HCT116 (cell line): ENCODE results near the gene HECW1. TPM values are rescaled to one million over a fixed set of nuclear protein-coding genes. Genes with fewer than 3 reads are reported as not detected.

Source experiments
- ATAC-seq: fragments of 200-7000 bp; cut with Tn5 transposase; 2 replicates; pipeline ENCODE4 v1.9.1; 2020; ENCODE audit warnings: mild to moderate bottlenecking, moderate library complexity
- BruUV-seq: library from RNA; stranded (reverse); fragments of 400-500 nt; replicated peaks from 2 replicates; lab custom pipeline; 2021; lab: Mats Ljungman, UMichigan
- CTCF ChIA-PET: fragments of 300-600 bp; sonication (Branson Sonifier 250); formaldehyde crosslinking; loops from one replicate; lab custom pipeline; 2021; ENCODE audit warnings: antibody characterized with exemption; lab: Charles Lee
- POLR2A ChIA-PET: fragments of 300-600, 350-600 bp; sonication (Branson Sonifier 250); formaldehyde crosslinking; loops from one replicate; lab custom pipeline; 2021; ENCODE audit warnings: antibody characterized with exemption; lab: Charles Lee
- RAD21 ChIA-PET, 2 experiments: fragments of 300-600 bp; sonication (Branson Sonifier 250); formaldehyde crosslinking; loops; one replicate each; lab custom pipeline; 2023; ENCODE audit warnings: low total read pairs in 2 of 2; ENCODE audit not compliant: uncharacterized antibody in 2 of 2, unreplicated experiment in 2 of 2, low non-redundant PET in 1 of 2; lab: Charles Lee
- DNase-seq: peaks from one replicate; pipeline ENCODE4 v3.0.0-alpha.2; 2010; ENCODE audit warnings: low read depth, low spot score
- H2AFZ ChIP-seq: fragments of 200-600 bp; shearing (Covaris generic), sonication (generic); 2 replicates; pipeline ENCODE4 v1.6.1; 2017; ENCODE audit warnings: low read depth, mixed run types, mixed read lengths, antibody characterized with exemption, low read length; ENCODE audit not compliant: poor library complexity, severe bottlenecking
- H3K27ac ChIP-seq: 2 replicates; pipeline ENCODE4 v1.5.1; 2012; ENCODE audit warnings: low read depth, low read length
- H3K27me3 ChIP-seq: fragments of 200-600 bp; sonication (generic); 2 replicates; pipeline ENCODE4 v1.6.1; 2016; ENCODE audit warnings: mixed run types, low read length, mixed read lengths; ENCODE audit not compliant: insufficient read depth
- H3K36me3 ChIP-seq, 2 experiments: fragments of 200-500 bp in 1 of 2; fragments of 200-600 bp in 1 of 2; sonication (Bioruptor generic) in 1 of 2; sonication (generic) in 1 of 2; 2 replicates each; pipeline versions ENCODE4 v1.5.1 to v1.6.1; 2014 to 2016; ENCODE audit warnings: low read length in 2 of 2, inconsistent platforms in 1 of 2, mixed read lengths in 1 of 2, mixed run types in 1 of 2; ENCODE audit not compliant: insufficient read depth in 2 of 2, control insufficient read depth in 1 of 2
- H3K4me1 ChIP-seq, 2 experiments: fragments of 200-600 bp in 1 of 2; sonication (generic) in 1 of 2; 2 replicates each; pipeline versions ENCODE4 v1.5.1 to v1.6.1; 2012 to 2017; ENCODE audit warnings: low read length in 2 of 2, inconsistent platforms in 1 of 2, mild to moderate bottlenecking in 1 of 2, mixed read lengths in 1 of 2, mixed run types in 1 of 2, moderate library complexity in 1 of 2; ENCODE audit not compliant: insufficient read depth in 2 of 2, control insufficient read depth in 1 of 2
- H3K4me2 ChIP-seq: fragments of 200-600 bp; sonication (generic); 2 replicates; pipeline ENCODE4 v1.6.1; 2017; ENCODE audit warnings: mixed run types, low read length, mixed read lengths
- H3K4me3 ChIP-seq, 2 experiments: fragments of 200-600 bp in 1 of 2; sonication (generic) in 1 of 2; replicated peaks in 1 of 2; 2 replicates each; pipeline ENCODE4 v1.5.1; 2011 to 2016; ENCODE audit warnings: low read length in 2 of 2, control low read depth in 1 of 2, low read depth in 1 of 2, mild to moderate bottlenecking in 1 of 2, mixed read lengths in 1 of 2, mixed run types in 1 of 2
- H3K79me2 ChIP-seq: fragments of 200-600 bp; sonication (generic); 2 replicates; pipeline ENCODE4 v1.6.1; 2017; ENCODE audit warnings: mild to moderate bottlenecking, mixed run types, low read length, moderate library complexity, mixed read lengths; ENCODE audit not compliant: insufficient read depth
- H3K9ac ChIP-seq: fragments of 200-600 bp; sonication (generic); 2 replicates; pipeline ENCODE4 v1.6.1; 2016; ENCODE audit warnings: low read length, mixed read lengths
- H3K9me2 ChIP-seq: fragments of 200-600 bp; sonication (generic), shearing (Covaris generic); 2 replicates; pipeline ENCODE4 v1.6.1; 2017; ENCODE audit warnings: mixed run types, mild to moderate bottlenecking, moderate library complexity; ENCODE audit not compliant: insufficient read depth
- H3K9me3 ChIP-seq, 2 experiments: fragments of 200-500 bp in 1 of 2; fragments of 200-600 bp in 1 of 2; sonication (Bioruptor generic) in 1 of 2; sonication (generic) in 1 of 2; 2 replicates each; pipeline ENCODE4 v1.6.1; 2014 to 2017; ENCODE audit warnings: low read length in 2 of 2, mixed read lengths in 2 of 2, inconsistent platforms in 1 of 2, low read depth in 1 of 2, mild to moderate bottlenecking in 1 of 2, mixed run types in 1 of 2, moderate library complexity in 1 of 2; ENCODE audit not compliant: control insufficient read depth in 1 of 2, insufficient read depth in 1 of 2
- H4K20me1 ChIP-seq: fragments of 200-600 bp; sonication (generic), shearing (Covaris generic); 2 replicates; pipeline ENCODE4 v1.6.1; 2017; ENCODE audit warnings: mixed run types, mild to moderate bottlenecking, moderate library complexity; ENCODE audit not compliant: insufficient read depth
- FOSL1 ChIP-seq: IDR thresholded peaks from 2 replicates; pipeline ENCODE4 v1.6.1; 2012; ENCODE audit warnings: low read depth
- JUND ChIP-seq: IDR thresholded peaks from 2 replicates; pipeline ENCODE4 v1.6.1; 2012
- RAD21 ChIP-seq: IDR thresholded peaks from 2 replicates; pipeline ENCODE4 v1.6.1; 2012; ENCODE audit warnings: low read depth, mild to moderate bottlenecking
- SRF ChIP-seq: IDR thresholded peaks from 2 replicates; pipeline ENCODE4 v1.6.1; 2012; ENCODE audit warnings: low read depth
- TCF7L2 ChIP-seq: IDR thresholded peaks from 2 replicates; pipeline ENCODE4 v1.7.0; 2011; ENCODE audit warnings: borderline replicate concordance, inconsistent platforms; ENCODE audit not compliant: insufficient read depth, insufficient read length; ENCODE audit errors: extremely low read depth
- intact Hi-C: fragments of 100-400 bp; cut with micrococcal nuclease; formaldehyde crosslinking; loops from 2 replicates; pipeline ENCODE4 v1.10.0; 2022
- total RNA-seq: library from RNA; stranded (reverse); gene quantifications from one replicate; pipeline ENCODE4 v1.2.1, GENCODE V29; 2021; ENCODE audit not compliant: unreplicated experiment
- TF ChIP-seq, protein P1 (sequence below): IDR thresholded peaks from 2 replicates; pipeline ENCODE4 v1.6.1; 2012
- TF ChIP-seq, protein P2 (sequence below): IDR thresholded peaks from 2 replicates; pipeline ENCODE4 v1.6.1; 2012; ENCODE audit warnings: low read depth
- TF ChIP-seq, protein P3 (sequence below): IDR thresholded peaks from 2 replicates; pipeline ENCODE4 v1.6.1; 2012
- TF ChIP-seq, protein P4 (sequence below), 3 experiments: fragments of 200-600 bp in 1 of 3; sonication (generic) in 1 of 3; IDR thresholded peaks in 2 of 3; conservative IDR thresholded peaks in 1 of 3; 2 replicates each; pipeline ENCODE4 v1.5.1; 2012 to 2017; ENCODE audit warnings: low read depth in 2 of 3, low read length in 2 of 3, antibody characterized with exemption in 1 of 3, borderline replicate concordance in 1 of 3, control low read depth in 1 of 3, mild to moderate bottlenecking in 1 of 3, mixed read lengths in 1 of 3, mixed run types in 1 of 3, moderate library complexity in 1 of 3; ENCODE audit not compliant: insufficient read depth in 1 of 3

HECW1 gene
- total RNA-seq, 1 experiment from 2014 or later: 5.6 TPM

DNA sequence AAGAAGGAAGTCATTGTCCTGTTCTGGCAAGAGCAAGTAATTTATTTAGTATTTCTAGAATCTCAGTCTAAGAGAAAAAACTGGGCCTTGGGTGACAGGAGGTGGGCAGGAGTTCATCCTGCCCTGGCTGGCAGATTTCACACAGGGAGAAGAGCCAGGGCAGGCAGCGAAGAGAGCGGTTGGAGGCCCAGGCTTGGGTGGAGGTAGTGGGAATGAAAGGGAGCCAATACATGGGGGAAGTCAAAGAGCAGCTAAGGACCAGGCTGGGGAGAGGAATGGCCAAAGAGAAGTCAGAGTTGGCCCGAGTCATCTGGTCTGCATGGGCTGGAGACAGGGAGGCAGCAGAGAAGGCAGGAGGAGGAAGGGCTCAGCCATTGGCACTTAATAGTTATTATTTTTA, 51.4 kb downstream of the HECW1 start:
- intact Hi-C loops: no loop called here
- H3K4me1 ChIP-seq: peaks cover 0 to 14% of the 10 kb centered on the region in 2 experiments; a peak in 2 of 4 replicates
- DNase-seq (no peak), ATAC-seq (no peak)
- no peak overlapping the region for H3K4me2 ChIP-seq
- H3K4me3 ChIP-seq: no peak overlapping the region
- TF ChIP-seq, protein P1, sequence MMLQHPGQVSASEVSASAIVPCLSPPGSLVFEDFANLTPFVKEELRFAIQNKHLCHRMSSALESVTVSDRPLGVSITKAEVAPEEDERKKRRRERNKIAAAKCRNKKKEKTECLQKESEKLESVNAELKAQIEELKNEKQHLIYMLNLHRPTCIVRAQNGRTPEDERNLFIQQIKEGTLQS: no peak
- TF ChIP-seq, protein P2, sequence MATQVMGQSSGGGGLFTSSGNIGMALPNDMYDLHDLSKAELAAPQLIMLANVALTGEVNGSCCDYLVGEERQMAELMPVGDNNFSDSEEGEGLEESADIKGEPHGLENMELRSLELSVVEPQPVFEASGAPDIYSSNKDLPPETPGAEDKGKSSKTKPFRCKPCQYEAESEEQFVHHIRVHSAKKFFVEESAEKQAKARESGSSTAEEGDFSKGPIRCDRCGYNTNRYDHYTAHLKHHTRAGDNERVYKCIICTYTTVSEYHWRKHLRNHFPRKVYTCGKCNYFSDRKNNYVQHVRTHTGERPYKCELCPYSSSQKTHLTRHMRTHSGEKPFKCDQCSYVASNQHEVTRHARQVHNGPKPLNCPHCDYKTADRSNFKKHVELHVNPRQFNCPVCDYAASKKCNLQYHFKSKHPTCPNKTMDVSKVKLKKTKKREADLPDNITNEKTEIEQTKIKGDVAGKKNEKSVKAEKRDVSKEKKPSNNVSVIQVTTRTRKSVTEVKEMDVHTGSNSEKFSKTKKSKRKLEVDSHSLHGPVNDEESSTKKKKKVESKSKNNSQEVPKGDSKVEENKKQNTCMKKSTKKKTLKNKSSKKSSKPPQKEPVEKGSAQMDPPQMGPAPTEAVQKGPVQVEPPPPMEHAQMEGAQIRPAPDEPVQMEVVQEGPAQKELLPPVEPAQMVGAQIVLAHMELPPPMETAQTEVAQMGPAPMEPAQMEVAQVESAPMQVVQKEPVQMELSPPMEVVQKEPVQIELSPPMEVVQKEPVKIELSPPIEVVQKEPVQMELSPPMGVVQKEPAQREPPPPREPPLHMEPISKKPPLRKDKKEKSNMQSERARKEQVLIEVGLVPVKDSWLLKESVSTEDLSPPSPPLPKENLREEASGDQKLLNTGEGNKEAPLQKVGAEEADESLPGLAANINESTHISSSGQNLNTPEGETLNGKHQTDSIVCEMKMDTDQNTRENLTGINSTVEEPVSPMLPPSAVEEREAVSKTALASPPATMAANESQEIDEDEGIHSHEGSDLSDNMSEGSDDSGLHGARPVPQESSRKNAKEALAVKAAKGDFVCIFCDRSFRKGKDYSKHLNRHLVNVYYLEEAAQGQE: no peak
- no peak for TF ChIP-seq TCF7L2
- no peak for TF ChIP-seq SRF
- TF ChIP-seq, all 23 proteins: peak for 0
- H2AFZ ChIP-seq: no peak overlapping the region
- no peaks in the 10 kb centered on the region for H3K9me3 ChIP-seq
- no peaks in the 10 kb centered on the region for H4K20me1 ChIP-seq
- H3K27me3 ChIP-seq: no peaks in the 10 kb centered on the region
- H3K9me2 ChIP-seq: no peaks in the 10 kb centered on the region
- CTCF ChIA-PET: no interaction called here
- no peak overlapping the region for H3K27ac ChIP-seq
- H3K9ac ChIP-seq: no peak overlapping the region
- POLR2A ChIA-PET: no interaction called here
- H3K79me2 ChIP-seq: no peaks in the 10 kb centered on the region
- RAD21 ChIA-PET: no interaction called here
- no TSS peak for BruUV-seq
- no peaks in the 10 kb centered on the region for H3K36me3 ChIP-seq

DNA sequence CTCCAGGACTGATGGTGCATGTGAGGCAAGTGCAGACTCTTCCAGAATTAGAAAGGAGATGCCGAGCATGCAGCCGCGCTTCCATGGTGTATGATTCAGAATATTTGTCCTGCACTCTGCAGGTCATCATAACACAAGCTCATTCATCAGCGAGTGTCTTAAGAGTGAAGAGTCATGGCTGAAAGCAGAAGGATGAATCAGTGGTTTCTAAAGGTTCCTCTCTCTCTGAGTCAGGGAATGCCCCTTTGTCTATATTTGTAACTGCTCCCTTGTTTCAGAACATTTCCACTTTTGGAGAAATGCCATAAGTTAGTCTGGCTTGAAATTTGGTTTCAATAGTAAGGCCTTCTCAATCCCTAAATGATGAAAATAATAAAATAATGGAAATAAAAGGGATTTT, 52.3 kb downstream of the HECW1 start:
- ChIA-PET CTCF (no interaction called here), RAD21 (no interaction called here), POLR2A (no interaction called here)
- no peak overlapping the region for H2AFZ ChIP-seq
- intact Hi-C loops: no loop called here
- H3K4me2 ChIP-seq: peak overlapping the region; percentile 37
- H3K4me1 ChIP-seq: peaks cover 0 to 14% of the 10 kb centered on the region in 2 experiments; a peak in 2 of 4 replicates
- no TSS peak for BruUV-seq
- no peak overlapping the region for H3K27ac ChIP-seq
- no peaks in the 10 kb centered on the region for H3K9me3 ChIP-seq
- H3K4me3 ChIP-seq: no peak overlapping the region
- no peak overlapping the region for H3K9ac ChIP-seq
- ATAC-seq: peak; percentile 74
- H3K36me3 ChIP-seq: no peaks in the 10 kb centered on the region
- H3K79me2 ChIP-seq: no peaks in the 10 kb centered on the region
- H4K20me1 ChIP-seq: no peaks in the 10 kb centered on the region
- no peaks in the 10 kb centered on the region for H3K27me3 ChIP-seq
- DNase-seq: peak; percentile 39
- H3K9me2 ChIP-seq: no peaks in the 10 kb centered on the region
- TF ChIP-seq, protein P3, sequence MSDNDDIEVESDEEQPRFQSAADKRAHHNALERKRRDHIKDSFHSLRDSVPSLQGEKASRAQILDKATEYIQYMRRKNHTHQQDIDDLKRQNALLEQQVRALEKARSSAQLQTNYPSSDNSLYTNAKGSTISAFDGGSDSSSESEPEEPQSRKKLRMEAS: no peak
- TF ChIP-seq RAD21 (0 out of 2 replicates have a peak, but pooled peaks have one; percentile 2), JUND (peak; percentile 27; the same call in 1 of the 2 replicates), SRF (peak; percentile 20; the same call in 1 of the 2 replicates), FOSL1 (peak; percentile 34; the same call in 1 of the 2 replicates)
- TF ChIP-seq, protein P4, sequence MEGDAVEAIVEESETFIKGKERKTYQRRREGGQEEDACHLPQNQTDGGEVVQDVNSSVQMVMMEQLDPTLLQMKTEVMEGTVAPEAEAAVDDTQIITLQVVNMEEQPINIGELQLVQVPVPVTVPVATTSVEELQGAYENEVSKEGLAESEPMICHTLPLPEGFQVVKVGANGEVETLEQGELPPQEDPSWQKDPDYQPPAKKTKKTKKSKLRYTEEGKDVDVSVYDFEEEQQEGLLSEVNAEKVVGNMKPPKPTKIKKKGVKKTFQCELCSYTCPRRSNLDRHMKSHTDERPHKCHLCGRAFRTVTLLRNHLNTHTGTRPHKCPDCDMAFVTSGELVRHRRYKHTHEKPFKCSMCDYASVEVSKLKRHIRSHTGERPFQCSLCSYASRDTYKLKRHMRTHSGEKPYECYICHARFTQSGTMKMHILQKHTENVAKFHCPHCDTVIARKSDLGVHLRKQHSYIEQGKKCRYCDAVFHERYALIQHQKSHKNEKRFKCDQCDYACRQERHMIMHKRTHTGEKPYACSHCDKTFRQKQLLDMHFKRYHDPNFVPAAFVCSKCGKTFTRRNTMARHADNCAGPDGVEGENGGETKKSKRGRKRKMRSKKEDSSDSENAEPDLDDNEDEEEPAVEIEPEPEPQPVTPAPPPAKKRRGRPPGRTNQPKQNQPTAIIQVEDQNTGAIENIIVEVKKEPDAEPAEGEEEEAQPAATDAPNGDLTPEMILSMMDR (IDR thresholded peaks at IDR 0.05 in 2 of 3, conservative IDR thresholded peaks at IDR 0.05 in 1 of 3; ENCODE audit: borderline replicate concordance in 1 of 3, insufficient read depth in 1 of 3, low read depth in 2 of 3, low read length in 2 of 3): no peak
- TF ChIP-seq, protein P2: no peak
